NCI-H2081 (cell line): Measurements from ENCODE around the gene MTUS2.
"Not testable (repeated sequence)": the region's sequence is repeated elsewhere in the genome, so short reads cannot be mapped to it uniquely, and the experiment has no call there.

Experiments used
- DNase-seq, 2 experiments: peaks; one replicate each; lab custom pipeline; 2025; lab: John Stamatoyannopoulos, UW

Gene MTUS2

GRCh38 chr13:29164116-29164515, 344.0 kb downstream of the MTUS2 start:
- no peak for DNase-seq

- no peak for DNase-seq
These were observed 345.1 kb downstream of the MTUS2 start for GRCh38 chr13:29165216-29165615.

GRCh38 chr13:29165840-29166239, 345.7 kb downstream of the MTUS2 start:
- DNase-seq = no peak

GRCh38 chr13:29170436-29171082, 350.4 kb downstream of the MTUS2 start:
- DNase-seq = no peak

- no peak for DNase-seq
These were observed 351.1 kb downstream of the MTUS2 start for GRCh38 chr13:29171244-29171643.

- DNase-seq = no peak
These were observed 354.0 kb downstream of the MTUS2 start for GRCh38 chr13:29174093-29174492.

GRCh38 chr13:29175250-29175873, 355.2 kb downstream of the MTUS2 start:
- DNase-seq = no peak

- no peak for DNase-seq
These were observed 359.9 kb downstream of the MTUS2 start for GRCh38 chr13:29180055-29180454.

GRCh38 chr13:29182216-29182615, 362.1 kb downstream of the MTUS2 start:
- DNase-seq = no peak

GRCh38 chr13:29185926-29186325, 365.8 kb downstream of the MTUS2 start:
- DNase-seq = no peak

- no peak for DNase-seq
These were observed 367.4 kb downstream of the MTUS2 start for GRCh38 chr13:29187584-29187983.

GRCh38 chr13:29190298-29190697, 370.2 kb downstream of the MTUS2 start:
- DNase-seq = no peak

- DNase-seq = no peak
These were observed 372.9 kb downstream of the MTUS2 start for GRCh38 chr13:29193083-29193482.

- no peak for DNase-seq
These were observed 375.3 kb downstream of the MTUS2 start for GRCh38 chr13:29195456-29195855.

- no peak for DNase-seq
These were observed 376.4 kb downstream of the MTUS2 start for GRCh38 chr13:29196409-29197074.

GRCh38 chr13:29202753-29203152, 382.6 kb downstream of the MTUS2 start:
- DNase-seq = not testable (repeated sequence)

- no peak for DNase-seq
These were observed 384.5 kb downstream of the MTUS2 start for GRCh38 chr13:29204651-29205050.

GRCh38 chr13:29210676-29211075, 390.5 kb downstream of the MTUS2 start:
- DNase-seq = no peak

- not testable (repeated sequence) for DNase-seq
These were observed 391.0 kb downstream of the MTUS2 start for GRCh38 chr13:29211162-29211561.

GRCh38 chr13:29222458-29222857, 402.3 kb downstream of the MTUS2 start:
- no peak for DNase-seq

- DNase-seq = no peak
These were observed 404.1 kb downstream of the MTUS2 start for GRCh38 chr13:29224206-29224605.

- no peak for DNase-seq
These were observed 407.4 kb downstream of the MTUS2 start for GRCh38 chr13:29227576-29227975.

- no peak for DNase-seq
These were observed 410.2 kb downstream of the MTUS2 start for GRCh38 chr13:29230299-29230845.
